HepG2 (cell line): ENCODE results near the gene CCM2. TPM values are rescaled to one million over a fixed set of nuclear protein-coding genes. Genes with fewer than 3 reads are reported as not detected.
A peak's percentile ranks its signal among the peaks of the same experiment; 100 is the strongest.

Experiments
- CSRNP1 ChIP-seq: sonication (generic); formaldehyde crosslinking; IDR thresholded peaks from 2 replicates; pipeline ENCODE4 v1.8.1; 2023; ENCODE audit warnings: mild to moderate bottlenecking, missing genetic modification reagents
- E2F5 ChIP-seq: sonication (generic); formaldehyde crosslinking; conservative IDR thresholded peaks from 2 replicates; pipeline ENCODE4 v1.4.0; 2020; ENCODE audit warnings: missing genetic modification reagents
- HNRNPLL ChIP-seq: fragments of 200-400 bp; formaldehyde crosslinking; IDR thresholded peaks from 2 replicates; pipeline ENCODE4 v1.6.1; 2017; ENCODE audit warnings: mild to moderate bottlenecking, low read depth, low read length; ENCODE audit not compliant: poor library complexity, severe bottlenecking
- NFAT5 ChIP-seq: sonication (generic); formaldehyde crosslinking; IDR thresholded peaks from 2 replicates; pipeline ENCODE4 v1.4.0; 2020; ENCODE audit warnings: missing genetic modification reagents
- NR2F6 ChIP-seq, 2 experiments: IDR thresholded peaks; 2 replicates each; pipeline ENCODE4 v1.6.1; 2016; ENCODE audit warnings: antibody characterized with exemption in 1 of 2, mild to moderate bottlenecking in 1 of 2
- PHF5A ChIP-seq: IDR thresholded peaks from one replicate; pipeline ENCODE4 v1.6.1; 2018; ENCODE audit warnings: low read depth, missing genetic modification reagents; ENCODE audit not compliant: unreplicated experiment
- PHF8 ChIP-seq: sonication (generic); formaldehyde crosslinking; IDR thresholded peaks from 2 replicates; pipeline ENCODE4 v1.5.0; 2020; ENCODE audit warnings: missing genetic modification reagents
- RNF2 ChIP-seq: fragments of 450-650 bp; conservative IDR thresholded peaks from 2 replicates; pipeline ENCODE4 v1.6.1; 2016; ENCODE audit warnings: low read depth
- RNF219 ChIP-seq: sonication (generic); formaldehyde crosslinking; IDR thresholded peaks from 2 replicates; pipeline ENCODE4 v1.5.0; 2020; ENCODE audit warnings: mild to moderate bottlenecking, missing genetic modification reagents
- USF2 ChIP-seq, 2 experiments: sonication (generic) in 1 of 2; formaldehyde crosslinking in 1 of 2; IDR thresholded peaks; 2 replicates each; pipeline versions ENCODE4 v1.5.1 to v1.6.1; 2011 to 2020; ENCODE audit warnings: borderline replicate concordance in 1 of 2, low read depth in 1 of 2, low read length in 1 of 2, mild to moderate bottlenecking in 1 of 2, missing genetic modification reagents in 1 of 2, moderate library complexity in 1 of 2
- ZNF232 ChIP-seq: sonication (generic); formaldehyde crosslinking; IDR thresholded peaks from 2 replicates; pipeline ENCODE4 v1.4.0; 2020; ENCODE audit warnings: missing genetic modification reagents, borderline replicate concordance
- ZNF557 ChIP-seq: sonication (generic); formaldehyde crosslinking; IDR thresholded peaks from 2 replicates; pipeline ENCODE4 v1.4.0; 2020; ENCODE audit warnings: missing genetic modification reagents
- ZNF788 ChIP-seq: sonication (generic); formaldehyde crosslinking; IDR thresholded peaks from 2 replicates; pipeline ENCODE4 v1.5.0; 2020; ENCODE audit warnings: mild to moderate bottlenecking, missing genetic modification reagents, borderline replicate concordance
- polyA plus RNA-seq, 8 experiments: library from polyadenylated mRNA; depleted of rRNA in 3 of 8; stranded (reverse) in 7 of 8; unstranded in 1 of 8; fragments of >200 nt; fragmentation: Illumina TruSeq in 4 of 8; extraction: Trizol in 4 of 8; gene quantifications; 2 replicates each; pipeline versions ENCODE4 v1.2.1 to v1.2.3, GENCODE V29; 2011 to 2016; ENCODE audit warnings: low read depth in 4 of 8, missing spikeins in 1 of 8, mixed read lengths in 1 of 8; ENCODE audit not compliant: insufficient read depth in 1 of 8
- total RNA-seq, 5 experiments: library from RNA; depleted of rRNA; stranded (reverse); fragments of >200 nt; fragmentation: Illumina TruSeq; extraction: Trizol; gene quantifications; 2 replicates each; pipeline ENCODE4 v1.2.3, GENCODE V29; 2016; ENCODE audit warnings: low read depth in 1 of 5

CCM2 gene
- total and polyA plus RNA-seq, 2 of the 13 experiments (the other 11 are each of a cell fraction or from before 2014, with no cell fraction given): 13.7 to 15.8 TPM

- TF ChIP-seq RNF219 (CRISPR knock-in tag): no peak; the same call in 1 of the 2 replicates
- TF ChIP-seq ZNF557 (CRISPR knock-in tag): peak; percentile 19; the same call in 1 of the 2 replicates
- TF ChIP-seq NFAT5 (CRISPR knock-in tag): 0 out of 2 replicates have a peak, but pooled peaks have one; percentile 67
- TF ChIP-seq PHF8 (CRISPR knock-in tag): peak; percentile 99
- peak; percentile 59; the same call in 1 of the 2 replicates for TF ChIP-seq CSRNP1 (CRISPR knock-in tag)
- peak; percentile 84; the same call in 1 of the 2 replicates for TF ChIP-seq RNF2
- peak; percentile 79 for TF ChIP-seq HNRNPLL
- peak; percentile 19 for TF ChIP-seq NR2F6 (IDR thresholded peaks at IDR 0.05)
- peak; percentile 70; the same call in 1 of the 2 replicates for TF ChIP-seq NR2F6 (CRISPR knock-in tag; IDR thresholded peaks at IDR 0.05)
- TF ChIP-seq ZNF232: 0 out of 2 replicates have a peak, but pooled peaks have one; percentile 36
- peak; percentile 57 for TF ChIP-seq PHF5A (CRISPR knock-in tag)
- TF ChIP-seq ZNF788 (CRISPR knock-in tag): peak; percentile 96
- TF ChIP-seq E2F5 (CRISPR knock-in tag): 0 out of 2 replicates have a peak, but pooled peaks have one; percentile 37
- TF ChIP-seq USF2 (IDR thresholded peaks at IDR 0.05; ENCODE audit: low read depth, low read length): no peak
- no peak; the same call in 1 of the 2 replicates for TF ChIP-seq USF2 (CRISPR knock-in tag; IDR thresholded peaks at IDR 0.05; ENCODE audit: borderline replicate concordance)
These were observed 111.6 kb downstream of the CCM2 start, which contains the start of gene TBRG4 (continued) for GRCh38 chr7:45111298-45112223.
